Caco-2 (cell line): ENCODE measurements around the gene ARHGEF18. TPM values are rescaled to one million over a fixed set of nuclear protein-coding genes. Genes with fewer than 3 reads are reported as not detected.

Experiments
- BruUV-seq: library from RNA; stranded (reverse); fragments of 400-500 nt; replicated peaks from 2 replicates; lab custom pipeline; 2021; lab: Mats Ljungman, UMichigan
- CTCF ChIA-PET: fragments of 300-600 bp; sonication (Branson Sonifier 250); formaldehyde crosslinking; loops from one replicate; lab custom pipeline; 2022; ENCODE audit warnings: antibody characterized with exemption; lab: Charles Lee
- POLR2A ChIA-PET: fragments of 300-600 bp; sonication (Branson Sonifier 250); formaldehyde crosslinking; loops from one replicate; lab custom pipeline; 2022; ENCODE audit warnings: antibody characterized with exemption; lab: Charles Lee
- DNase-seq, 2 experiments: peaks; one replicate each; pipeline versions ENCODE4 v3.0.0 to v3.0.0-alpha.2; 2020 to 2022
- H3K27me3 ChIP-seq: replicated peaks from 2 replicates; pipeline ENCODE4 v1.6.0; 2011; ENCODE audit warnings: low read length; ENCODE audit not compliant: control insufficient read depth, insufficient read depth
- H3K36me3 ChIP-seq: 2 replicates; pipeline ENCODE4 v1.5.1; 2011; ENCODE audit warnings: low read length; ENCODE audit not compliant: control insufficient read depth, insufficient read depth
- H3K4me1 ChIP-seq: fragments of 250-450 bp; sonication (Bioruptor Pico); 2 replicates; pipeline ENCODE4 v1.5.1; 2020; ENCODE audit warnings: mild to moderate bottlenecking
- H3K4me3 ChIP-seq: 2 replicates; pipeline ENCODE4 v1.5.1; 2011; ENCODE audit warnings: low read depth, mild to moderate bottlenecking, control low read depth, low read length
- H3K9me3 ChIP-seq: fragments of 250-450 bp; sonication (Bioruptor Pico); 2 replicates; pipeline ENCODE4 v1.5.1; 2020; ENCODE audit warnings: mild to moderate bottlenecking, moderate library complexity
- H3K27ac Mint-ChIP-seq: one replicate; pipeline ENCODE4 v1.8.0; 2022; ENCODE audit warnings: mixed read lengths; ENCODE audit not compliant: unreplicated experiment
- H3K27me3 Mint-ChIP-seq: one replicate; pipeline ENCODE4 v1.8.0; 2022; ENCODE audit warnings: mixed read lengths; ENCODE audit not compliant: insufficient read depth, unreplicated experiment
- H3K36me3 Mint-ChIP-seq: one replicate; pipeline ENCODE4 v1.8.0; 2022; ENCODE audit warnings: mild to moderate bottlenecking, mixed read lengths; ENCODE audit not compliant: insufficient read depth, unreplicated experiment
- H3K4me1 Mint-ChIP-seq: one replicate; pipeline ENCODE4 v1.8.0; 2022; ENCODE audit warnings: low read depth, mixed read lengths; ENCODE audit not compliant: unreplicated experiment
- H3K4me3 Mint-ChIP-seq: one replicate; pipeline ENCODE4 v1.8.0; 2022; ENCODE audit warnings: mild to moderate bottlenecking, moderate library complexity, mixed read lengths; ENCODE audit not compliant: unreplicated experiment
- H3K9me3 Mint-ChIP-seq: one replicate; pipeline ENCODE4 v1.8.0; 2022; ENCODE audit warnings: mixed read lengths; ENCODE audit not compliant: unreplicated experiment
- CTCF ChIP-seq, 2 experiments: fragments of 200-600 bp in 1 of 2; IDR thresholded peaks; 1 replicate in 1 of 2; 2 replicates in 1 of 2; pipeline versions ENCODE4 v1.5.1 to v1.8.0; 2011 to 2022; ENCODE audit warnings: antibody characterized with exemption in 1 of 2, control low read depth in 1 of 2, inconsistent platforms in 1 of 2, low read depth in 1 of 2, low read length in 1 of 2, mild to moderate bottlenecking in 1 of 2, moderate library complexity in 1 of 2; ENCODE audit not compliant: insufficient read depth in 1 of 2, severe bottlenecking in 1 of 2, unreplicated experiment in 1 of 2
- intact Hi-C: fragments of 100-400 bp; cut with micrococcal nuclease; formaldehyde crosslinking; loops from one replicate; pipeline ENCODE4 v1.10.0; 2022; ENCODE audit not compliant: unreplicated experiment
- total RNA-seq: library from RNA; stranded (reverse); gene quantifications from 2 replicates; pipeline ENCODE4 v1.2.3, GENCODE V29; 2022

The ARHGEF18 gene
- total RNA-seq, 1 experiment from 2014 or later: 53.1 TPM

GRCh38 chr19:7386769-7387168 lies 38.0 kb downstream of the ARHGEF18 start:
- no peaks in the 10 kb centered on the region for H3K27me3 Mint-ChIP-seq
- H3K27me3 ChIP-seq: no peaks in the 10 kb centered on the region
- H3K36me3 Mint-ChIP-seq: no peaks in the 10 kb centered on the region
- peak overlapping the region; percentile 80 for H3K27ac Mint-ChIP-seq
- H3K9me3 ChIP-seq: no peaks in the 10 kb centered on the region
- peak overlapping the region; percentile 48 for H3K4me3 Mint-ChIP-seq
- CTCF ChIA-PET: interaction anchor here (0.7 to 1.0 kb wide), 3 partner anchors 33 to 145 kb away, joined by 3 to 8 read pairs (median 3); no protein-coding TSS in a partner anchor
- intact Hi-C loops: loop anchor here (2.0 kb wide), 1 partner anchor 148 kb away; the partner anchor contains the start of gene PNPLA6
- TF ChIP-seq CTCF (IDR thresholded peaks at IDR 0.05; ENCODE audit: insufficient read depth in 1 of 2, low read depth in 1 of 2, low read length in 1 of 2, severe bottlenecking in 1 of 2, unreplicated experiment in 1 of 2): no peak
- no peak overlapping the region for H3K4me3 ChIP-seq
- H3K4me1 Mint-ChIP-seq: peaks cover 15% of the 10 kb centered on the region
- no TSS peak for BruUV-seq
- no peak for DNase-seq
- H3K4me1 ChIP-seq: peaks cover 16% of the 10 kb centered on the region
- H3K9me3 Mint-ChIP-seq: no peaks in the 10 kb centered on the region
- POLR2A ChIA-PET: no interaction called here
- no peaks in the 10 kb centered on the region for H3K36me3 ChIP-seq

- H3K27me3 Mint-ChIP-seq: no peaks in the 10 kb centered on the region
Measured at GRCh38 chr19:7391218-7391670, 42.5 kb downstream of the ARHGEF18 start.

GRCh38 chr19:7393459-7393858 lies 44.7 kb downstream of the ARHGEF18 start:
- Mint-ChIP-seq H3K4me3 (peak overlapping the region; percentile 63), H3K27me3 (no peaks in the 10 kb centered on the region), H3K9me3 (no peaks in the 10 kb centered on the region), H3K27ac (no peak overlapping the region), H3K4me1 (peaks cover 8% of the 10 kb centered on the region), H3K36me3 (peaks cover 10% of the 10 kb centered on the region)
- Histone ChIP-seq H3K4me3 (no peak overlapping the region), H3K36me3 (no peaks in the 10 kb centered on the region), H3K27me3 (no peaks in the 10 kb centered on the region), H3K4me1 (peaks cover 21% of the 10 kb centered on the region), H3K9me3 (no peaks in the 10 kb centered on the region)
- no peak for DNase-seq
- intact Hi-C loops: loop anchor here (10.0 kb wide), 1 partner anchor 121 kb away; the partner anchor contains the start of gene ZNF358
- CTCF ChIA-PET: interaction anchor here (0.5 to 0.6 kb wide), 2 partner anchors 292 to 1592 kb away, joined by 3 to 4 read pairs; no protein-coding TSS in a partner anchor
- no peak for TF ChIP-seq CTCF (IDR thresholded peaks at IDR 0.05; ENCODE audit: insufficient read depth in 1 of 2, low read depth in 1 of 2, low read length in 1 of 2, severe bottlenecking in 1 of 2, unreplicated experiment in 1 of 2)
- no TSS peak for BruUV-seq
- POLR2A ChIA-PET: interaction anchor here (0.6 kb wide), 1 partner anchor 57 kb away, joined by 4 read pairs; no protein-coding TSS in a partner anchor

More at GRCh38 chr19:7391218-7391670, 42.5 kb downstream of the ARHGEF18 start:
- Mint-ChIP-seq H3K4me3 (peak overlapping the region; percentile 55), H3K9me3 (no peaks in the 10 kb centered on the region), H3K36me3 (peaks cover 5% of the 10 kb centered on the region), H3K4me1 (peaks cover 13% of the 10 kb centered on the region), H3K27ac (peak overlapping the region; percentile 39)
- no TSS peak for BruUV-seq
- Histone ChIP-seq H3K4me1 (peaks cover 12% of the 10 kb centered on the region), H3K4me3 (no peak overlapping the region), H3K27me3 (no peaks in the 10 kb centered on the region), H3K36me3 (no peaks in the 10 kb centered on the region), H3K9me3 (no peaks in the 10 kb centered on the region)
- no peak for TF ChIP-seq CTCF (IDR thresholded peaks at IDR 0.05; ENCODE audit: insufficient read depth in 1 of 2, low read depth in 1 of 2, low read length in 1 of 2, severe bottlenecking in 1 of 2, unreplicated experiment in 1 of 2)
- ChIA-PET POLR2A (no interaction called here), CTCF (interaction anchor here (1.0 kb wide), 1 partner anchor 37 kb away, joined by 3 read pairs; no protein-coding TSS in a partner anchor)
- DNase-seq: peak in 1 of 2 experiments; percentile 43
- intact Hi-C loops: loop anchor here (10.0 kb wide), 1 partner anchor 124 kb away; the partner anchor contains the start of gene ZNF358
